NCI-H1048 (cell line): ENCODE measurements around the gene UNC13C.

Experiments used
- DNase-seq: peaks from one replicate; lab custom pipeline; 2025; lab: John Stamatoyannopoulos, UW

Gene UNC13C

DNA sequence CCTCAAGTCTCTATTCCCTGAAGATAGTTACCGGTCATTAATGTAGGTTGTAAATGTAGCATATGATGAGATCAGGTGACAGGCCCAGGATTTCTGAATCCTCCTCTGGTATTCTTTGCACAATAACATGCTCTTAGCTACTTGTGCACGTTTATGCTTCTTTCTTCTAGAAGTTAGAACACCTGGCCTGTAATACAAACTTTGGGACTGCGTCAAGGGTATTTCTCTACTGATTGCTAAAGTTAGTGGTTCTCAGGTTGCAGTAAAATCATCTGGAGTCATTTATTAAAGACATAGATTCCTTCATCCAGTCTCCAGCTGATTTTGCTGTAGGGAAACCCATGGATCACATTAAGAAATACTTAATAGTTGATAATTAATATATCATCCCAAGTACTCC is 48.0 kb downstream of the UNC13C start:
- no peak for DNase-seq

DNA sequence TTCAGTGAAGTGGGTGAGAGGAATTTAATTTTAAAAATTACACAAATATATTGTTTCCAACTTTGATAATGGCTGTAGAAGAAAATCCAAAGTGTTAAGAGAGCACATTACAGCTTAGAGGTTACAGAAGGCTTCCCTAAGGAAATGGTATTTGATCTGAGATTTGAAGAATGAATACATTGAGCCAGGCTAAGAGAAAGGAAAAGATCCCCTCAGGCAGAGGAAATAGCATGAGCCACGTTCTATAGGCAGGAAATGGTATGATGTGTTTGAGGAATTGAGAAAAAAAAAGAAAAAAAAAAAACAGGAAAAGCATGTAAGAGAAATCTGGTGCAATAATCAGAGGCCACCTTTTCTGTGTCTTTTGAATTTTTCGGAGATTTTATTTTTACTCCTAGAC is 48.6 kb downstream of the UNC13C start:
- no peak for DNase-seq

DNA sequence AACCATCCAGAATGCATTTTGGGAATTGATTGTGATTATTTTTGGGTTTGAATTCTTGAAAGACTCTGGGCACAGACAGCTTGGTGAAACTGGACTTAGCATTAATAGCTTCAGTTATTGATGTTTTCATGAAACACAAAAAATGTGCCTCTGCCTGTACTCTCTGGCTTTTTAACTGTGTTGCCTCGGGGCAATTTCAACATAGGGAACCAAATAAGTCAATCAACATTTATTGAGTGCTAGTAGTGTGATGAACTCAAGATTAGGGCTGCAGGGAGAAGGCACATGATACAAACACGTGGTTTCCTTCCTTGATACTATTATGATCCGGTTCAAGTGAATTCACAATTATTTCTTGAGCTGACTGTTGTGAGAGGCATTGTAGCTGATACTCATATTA is 50.8 kb downstream of the UNC13C start:
- no peak for DNase-seq

DNA sequence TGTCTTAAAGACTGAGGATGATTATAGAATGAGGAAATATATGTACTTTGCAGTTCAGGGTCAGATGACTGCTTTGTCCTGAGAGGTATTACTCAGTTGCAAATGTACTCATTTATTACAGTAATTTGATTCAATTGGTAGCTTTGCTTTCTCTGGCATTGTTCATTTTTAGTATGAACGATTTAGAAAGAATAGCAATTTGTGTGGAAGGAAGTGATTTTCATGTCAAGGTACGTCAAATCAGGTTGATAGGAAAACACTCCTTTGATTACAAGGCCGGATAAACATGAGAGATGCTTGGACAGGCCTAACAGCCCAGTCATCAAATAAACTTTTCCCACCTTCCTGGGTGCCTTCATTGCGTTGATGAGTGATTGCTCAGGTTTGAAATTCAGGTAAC is 53.8 kb downstream of the UNC13C start:
- no peak for DNase-seq

DNA sequence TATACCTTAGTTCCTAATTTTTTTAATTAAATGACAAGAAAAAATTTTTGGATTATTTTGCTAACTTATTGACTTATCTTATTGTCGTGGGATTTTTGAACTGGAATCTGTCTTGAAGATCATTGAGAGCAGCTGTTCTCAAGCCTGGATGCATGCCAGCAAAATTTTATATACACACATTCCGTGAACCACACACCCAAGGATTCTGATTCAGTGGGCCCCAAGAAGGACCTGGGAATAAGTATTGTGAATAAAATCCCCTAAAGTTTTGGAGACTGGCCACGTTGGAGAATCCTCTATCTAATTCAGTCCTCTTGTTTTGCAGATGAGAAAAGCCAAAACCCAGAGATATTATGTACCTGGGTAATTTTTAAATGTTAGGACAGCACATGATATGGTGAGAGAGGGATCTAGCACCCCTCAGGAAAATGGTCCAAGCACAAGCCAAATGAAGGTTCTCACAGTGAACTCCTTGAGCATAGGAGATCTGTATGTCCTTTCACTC is 55.2 kb downstream of the UNC13C start:
- DNase-seq: no peak

DNA sequence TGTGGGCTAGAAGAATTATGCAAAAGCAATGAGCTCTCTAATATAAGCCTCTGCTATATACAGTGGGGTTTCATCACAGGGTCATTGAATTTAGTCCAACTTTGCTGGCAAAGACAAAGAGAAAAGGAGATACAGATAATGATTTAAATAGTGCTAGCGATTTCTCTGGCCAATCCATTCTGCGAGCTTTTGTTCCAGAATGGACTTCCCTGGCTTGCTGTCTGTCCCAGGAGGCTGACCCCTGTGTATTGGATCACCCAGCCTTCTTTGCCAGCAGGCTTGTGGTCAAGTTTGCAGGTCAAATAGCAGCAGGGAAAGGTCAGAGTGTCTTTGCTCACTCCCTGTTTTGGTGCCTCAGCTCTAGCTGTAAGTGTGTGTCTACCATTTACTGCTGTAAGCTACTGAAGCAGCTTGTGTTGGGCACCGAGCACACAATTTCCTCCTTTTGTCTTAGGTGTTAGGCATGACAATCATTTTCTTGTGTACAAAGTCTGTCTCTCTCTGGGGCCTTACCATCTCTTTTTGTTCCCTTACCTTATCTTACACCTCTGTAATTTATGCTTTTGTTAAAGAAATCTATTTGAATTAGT is 55.7 kb downstream of the UNC13C start:
- no peak for DNase-seq

DNA sequence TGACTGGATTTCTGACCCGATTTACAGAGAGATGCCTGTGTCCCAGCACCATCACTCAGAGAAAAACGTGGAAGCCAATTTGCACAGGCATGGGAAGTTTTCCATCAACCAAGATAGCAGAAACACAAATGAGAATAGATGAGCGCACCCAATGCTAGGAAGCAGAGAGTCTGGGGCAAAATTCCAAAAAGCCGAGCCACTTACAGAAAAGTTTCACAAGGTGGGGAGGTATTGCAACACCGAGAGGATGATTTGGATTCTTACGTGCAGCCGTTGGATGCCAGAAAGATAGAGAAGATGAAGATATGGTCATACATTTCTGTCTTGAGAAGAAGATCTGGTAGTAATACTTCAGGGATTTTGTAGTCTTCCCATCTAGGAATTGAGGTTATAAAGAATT is 57.4 kb downstream of the UNC13C start:
- no peak for DNase-seq

DNA sequence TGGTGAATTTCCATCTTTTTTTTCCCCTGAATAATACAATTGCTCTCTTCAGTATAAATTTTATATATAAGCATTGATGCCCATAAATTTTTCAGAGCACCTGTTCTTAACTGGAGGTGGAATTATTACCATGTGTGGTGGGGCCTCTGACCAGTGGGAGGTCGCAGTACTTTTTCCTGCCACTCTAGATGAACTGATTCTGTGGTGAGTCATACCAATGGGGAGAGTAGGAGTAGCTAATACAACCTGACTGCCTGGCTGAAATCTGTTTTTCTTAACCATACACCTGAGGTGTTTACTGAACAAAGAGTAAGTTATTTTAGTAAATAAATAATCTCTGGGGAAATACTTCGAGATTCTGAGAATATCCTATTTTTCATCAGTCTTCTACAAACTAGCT is 67.2 kb downstream of the UNC13C start:
- no peak for DNase-seq

DNA sequence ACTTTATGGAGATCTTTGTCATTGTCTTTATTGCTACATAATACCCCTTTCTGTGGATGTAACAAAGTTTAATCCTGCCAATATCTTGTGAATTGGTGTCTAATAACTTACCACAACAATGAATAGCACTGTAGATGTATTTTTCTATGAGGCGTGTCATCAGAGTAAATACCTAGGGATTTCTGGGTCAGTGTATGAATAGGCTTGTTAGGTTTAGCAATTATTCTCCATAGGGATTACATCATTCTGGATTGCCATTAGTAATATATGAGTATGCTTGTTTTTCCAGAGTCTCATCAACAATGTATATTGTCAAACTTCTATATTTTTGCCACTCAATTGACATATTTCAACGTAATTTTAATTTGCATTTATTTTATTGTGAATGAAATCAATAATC is 67.9 kb downstream of the UNC13C start:
- DNase-seq: no peak

DNA sequence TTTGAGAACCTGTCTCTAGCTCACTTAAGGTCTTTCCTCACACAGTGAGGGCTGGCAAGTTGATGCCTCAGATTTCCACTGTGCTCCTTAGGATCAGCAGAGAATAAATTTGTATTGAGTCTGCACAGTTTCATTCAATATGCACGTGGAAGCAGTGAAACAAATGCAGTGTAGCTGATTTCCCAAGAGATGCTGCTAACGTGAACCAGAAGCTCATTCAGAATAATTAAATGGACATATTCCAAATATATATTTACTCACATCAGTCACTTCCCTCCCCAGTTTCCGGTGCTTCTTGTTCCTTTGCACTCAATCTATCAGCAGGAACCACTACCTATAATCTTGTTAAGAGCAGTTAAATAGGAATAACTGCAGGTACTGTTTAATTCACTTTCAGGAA is 86.1 kb downstream of the UNC13C start:
- no peak for DNase-seq

DNA sequence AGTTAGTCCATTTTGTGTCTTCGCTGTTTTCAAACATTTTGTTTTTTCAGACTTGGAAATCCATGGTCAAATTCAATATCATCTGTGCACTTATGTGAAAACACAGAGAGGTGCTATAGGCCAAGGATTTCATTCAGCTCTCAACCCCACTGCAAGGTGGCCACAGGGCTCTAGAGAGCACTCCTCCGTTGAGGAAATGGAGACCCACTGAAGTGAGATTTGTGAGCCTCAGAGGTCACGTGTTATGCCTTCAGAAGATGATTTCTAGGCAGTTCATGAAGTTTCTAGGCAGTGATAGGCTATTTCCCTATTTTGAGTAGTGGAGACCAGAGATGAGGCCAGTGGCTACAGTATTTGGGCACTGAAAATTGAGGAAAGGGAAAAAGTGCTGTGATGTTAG is 88.2 kb downstream of the UNC13C start:
- no peak for DNase-seq

DNA sequence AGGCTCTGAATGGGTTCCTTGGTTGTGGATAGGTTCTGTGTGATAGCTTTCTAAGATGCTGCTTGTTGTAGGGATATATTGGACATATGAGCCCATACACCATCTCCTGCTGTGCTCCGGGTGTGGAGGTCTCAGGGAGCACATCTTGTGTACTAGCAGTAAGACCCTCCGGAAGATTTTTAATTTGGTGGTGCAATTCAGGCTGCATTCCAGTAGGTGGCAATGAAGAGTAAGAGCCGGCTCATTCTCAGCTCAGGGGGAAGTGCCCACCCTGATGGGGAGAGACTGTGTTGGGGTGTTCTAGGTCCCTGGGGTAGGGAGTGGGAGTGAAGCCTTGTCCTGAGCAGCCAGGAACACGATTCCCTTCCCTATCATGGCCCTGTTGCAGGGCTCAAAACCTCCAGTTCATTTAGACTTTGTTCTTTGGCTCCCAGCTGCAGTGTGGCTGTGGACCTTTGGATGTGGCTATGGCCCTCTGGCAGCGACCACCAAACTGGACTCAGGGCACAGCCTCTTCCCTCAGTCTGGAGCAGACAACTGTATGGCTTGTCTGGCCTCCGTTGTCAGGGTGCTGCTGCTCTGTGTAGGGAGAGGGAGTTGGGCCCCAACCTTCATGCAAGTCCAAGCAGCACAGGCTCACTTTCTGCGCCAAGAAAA is 104.7 kb downstream of the UNC13C start:
- no peak for DNase-seq

DNA sequence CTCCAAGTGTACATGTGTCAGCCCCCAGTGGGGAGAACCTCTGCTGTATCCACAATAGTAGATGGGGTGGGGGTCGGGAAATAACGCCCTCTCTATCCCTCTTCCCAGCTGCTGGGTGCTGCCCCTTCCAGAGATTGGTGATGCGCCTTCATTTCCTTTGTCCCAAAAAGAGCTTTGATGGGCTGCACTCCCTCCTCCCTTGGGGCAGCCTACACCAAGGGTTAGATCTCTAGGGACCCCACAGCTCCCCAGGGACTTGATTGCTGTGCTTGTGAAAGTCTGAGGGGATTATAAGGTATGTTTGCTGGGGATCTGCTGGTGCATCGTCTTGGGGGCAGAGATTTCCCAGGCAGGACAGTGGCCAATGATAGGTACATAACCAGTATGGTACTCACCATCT is 105.3 kb downstream of the UNC13C start:
- DNase-seq: no peak

DNA sequence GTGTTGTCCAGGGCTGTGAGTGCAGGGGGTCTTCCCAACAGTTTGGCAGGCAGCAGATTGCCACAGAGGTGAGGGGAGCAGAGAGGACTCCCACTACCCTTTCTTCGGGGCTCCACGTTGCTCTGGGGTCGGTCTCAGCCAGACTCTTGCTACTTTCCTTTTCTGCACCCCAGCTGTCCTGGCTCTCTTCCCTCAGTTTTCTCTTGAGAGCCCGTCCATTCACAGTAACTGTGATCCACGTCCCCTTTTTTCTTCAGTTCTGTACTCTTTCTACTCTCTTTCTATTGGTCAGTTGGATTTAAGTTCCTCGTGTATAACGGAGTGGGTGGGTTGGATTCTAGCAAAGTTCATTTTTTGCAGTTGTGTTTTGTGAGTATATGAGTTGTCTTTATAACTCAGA is 105.8 kb downstream of the UNC13C start:
- DNase-seq: no peak

DNA sequence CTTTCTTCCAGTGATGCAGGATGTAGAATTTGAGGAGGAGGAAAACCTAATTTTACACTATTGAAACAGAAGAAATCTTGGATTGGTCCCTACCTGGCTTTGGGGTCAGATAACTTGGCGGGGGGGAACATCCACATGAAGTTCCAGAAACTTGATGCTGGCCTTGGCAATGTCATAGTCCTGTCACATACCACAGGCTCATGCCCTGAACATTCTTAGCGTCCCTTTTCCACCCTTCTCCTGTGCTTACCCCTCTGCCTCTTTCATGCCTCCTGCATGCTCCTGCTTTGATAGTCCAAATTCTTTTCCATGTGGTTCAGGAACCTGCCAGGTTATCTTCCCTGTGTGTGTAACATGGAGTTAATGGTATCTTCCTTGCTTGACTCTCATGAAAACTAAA is 110.6 kb downstream of the UNC13C start:
- no peak for DNase-seq

DNA sequence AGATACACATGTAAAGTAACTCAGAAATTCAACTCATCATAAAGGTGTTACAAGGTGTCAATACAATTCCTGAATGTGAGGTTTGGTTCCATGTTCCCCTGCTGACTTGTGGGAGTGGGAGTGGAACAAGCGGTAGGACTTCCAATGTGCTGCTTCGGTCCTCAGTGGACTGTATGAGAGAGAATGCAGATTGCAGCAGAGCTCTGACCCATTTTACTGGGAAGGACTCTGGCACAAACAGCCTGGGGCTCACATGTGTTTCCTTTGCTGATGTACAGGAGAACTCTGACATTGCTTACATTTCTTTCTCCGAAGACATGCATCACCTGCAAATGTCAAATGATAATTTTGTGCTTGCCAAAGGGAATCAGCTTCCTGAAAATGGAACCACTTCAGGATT is 111.5 kb downstream of the UNC13C start:
- no peak for DNase-seq

DNA sequence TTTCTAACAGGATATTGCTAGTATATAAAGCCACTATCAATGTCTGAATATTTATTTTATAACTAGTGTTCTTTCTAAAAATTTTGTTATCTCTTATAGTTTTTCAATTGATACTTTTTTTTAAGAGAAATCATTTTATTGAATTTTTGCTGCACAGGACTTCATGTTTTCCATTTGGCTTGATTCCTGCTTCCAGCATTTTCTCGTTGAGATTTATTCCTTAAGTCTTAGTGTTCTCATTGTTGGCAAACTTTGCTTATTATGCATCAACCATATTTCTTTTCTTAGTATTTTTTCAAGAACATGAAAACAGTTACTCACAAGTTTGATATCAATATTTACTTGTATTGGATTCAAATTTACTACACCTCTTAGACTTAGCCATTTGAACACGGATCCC is 113.4 kb downstream of the UNC13C start:
- no peak for DNase-seq

DNA sequence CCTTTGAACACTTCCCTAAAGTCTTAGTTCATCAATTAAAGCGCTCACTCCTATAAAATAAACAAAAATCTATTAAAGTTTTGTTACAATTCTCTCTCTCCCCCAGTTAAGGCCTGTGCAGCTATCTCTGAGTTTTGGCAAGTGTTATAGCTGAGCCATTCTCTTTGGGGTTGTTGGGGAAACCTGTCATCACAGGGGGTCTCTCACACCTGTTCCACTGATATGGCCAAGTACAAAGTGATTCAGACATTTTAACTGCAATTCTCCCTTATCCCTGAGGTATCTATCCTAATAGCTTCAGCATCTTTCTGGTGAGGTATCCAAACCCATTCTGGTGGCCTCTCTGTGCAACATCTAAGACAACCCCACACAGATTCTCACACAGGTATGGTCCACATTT is 116.4 kb downstream of the UNC13C start:
- no peak for DNase-seq

DNA sequence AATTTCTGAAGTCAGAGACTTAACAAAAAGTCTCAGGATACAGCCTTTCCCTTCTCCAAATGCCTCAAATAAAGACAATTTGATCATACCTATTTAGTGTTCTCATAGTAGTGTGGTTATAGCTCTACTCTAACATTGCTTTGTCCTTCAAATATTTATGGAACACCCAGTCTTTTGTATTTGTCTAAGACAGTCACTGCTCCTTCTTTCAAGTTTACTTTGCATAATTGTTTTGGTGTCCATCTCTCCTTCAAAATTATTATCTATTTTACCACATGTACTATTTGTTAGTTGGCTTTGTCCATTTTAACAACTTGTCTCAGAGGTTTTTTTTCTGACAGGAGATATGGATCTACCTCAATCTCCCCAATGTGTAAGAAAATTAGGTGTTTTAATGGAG is 118.8 kb downstream of the UNC13C start:
- DNase-seq: no peak

DNA sequence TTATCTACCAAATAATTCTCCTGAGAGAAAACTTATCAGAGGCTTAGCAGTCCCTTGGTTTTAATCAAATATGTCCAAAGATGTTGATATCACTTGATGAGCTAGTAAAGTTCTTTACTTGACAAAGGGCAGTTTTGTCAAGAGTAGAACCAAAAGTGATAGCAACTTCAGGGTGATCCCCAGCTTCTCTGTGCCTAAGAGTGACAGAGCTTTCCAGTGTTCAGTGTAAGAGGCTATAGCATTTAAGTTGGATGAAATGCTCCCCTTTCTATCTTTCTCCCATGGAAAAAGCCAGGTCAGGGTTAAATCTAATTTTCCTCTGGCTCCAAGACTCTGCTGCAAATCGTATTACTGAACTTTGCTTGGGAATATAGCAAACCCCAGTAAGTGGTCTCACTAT is 120.8 kb downstream of the UNC13C start:
- DNase-seq: no peak

DNA sequence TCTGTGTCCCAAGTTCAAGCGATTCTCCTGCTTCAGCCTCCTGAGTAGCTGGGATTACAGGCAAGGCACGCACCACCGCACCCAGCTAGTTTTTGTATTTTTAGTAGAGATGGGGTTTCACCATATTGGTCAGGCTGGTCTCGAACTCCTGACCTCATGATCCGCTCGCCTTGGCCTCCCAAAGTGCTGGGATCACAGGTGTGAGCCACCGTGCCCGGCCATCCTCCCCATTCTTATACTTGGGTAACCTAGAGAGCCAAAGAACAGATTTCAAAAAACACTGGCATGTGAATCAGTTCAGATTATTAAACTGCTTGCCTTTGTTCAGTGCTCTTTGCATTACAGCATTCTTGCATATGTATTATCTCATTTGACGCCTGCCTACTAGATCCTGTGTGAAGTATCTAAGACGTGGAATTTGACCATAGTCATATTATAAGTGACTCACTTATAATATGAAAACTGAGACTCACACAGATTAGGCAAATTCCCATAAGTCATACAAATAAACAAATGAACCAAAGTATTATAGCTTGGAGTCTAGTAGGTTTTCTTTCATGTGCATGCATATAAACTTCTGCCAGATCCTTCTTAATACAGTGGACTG is 123.5 kb downstream of the UNC13C start:
- peak; percentile 23 for DNase-seq

DNA sequence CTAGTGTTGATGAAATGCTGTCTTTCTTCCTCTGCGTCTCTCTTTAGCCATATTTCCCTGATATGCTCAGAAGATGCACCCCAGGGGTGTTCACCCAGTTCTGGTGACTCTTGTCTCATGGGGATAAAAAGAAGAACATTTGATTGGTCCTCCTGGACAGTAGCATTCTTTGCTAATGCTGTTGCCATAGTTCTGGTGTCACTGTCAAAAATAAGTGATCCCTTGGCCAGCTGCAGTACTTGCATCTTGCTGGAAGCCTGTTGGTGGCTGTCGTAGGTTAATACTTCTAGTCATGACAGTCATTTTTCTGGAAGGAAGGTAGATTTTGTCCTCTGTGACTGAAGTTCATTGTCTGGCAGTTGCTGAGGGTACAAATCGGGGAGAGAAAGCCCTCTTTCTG is 124.5 kb downstream of the UNC13C start:
- no peak for DNase-seq

DNA sequence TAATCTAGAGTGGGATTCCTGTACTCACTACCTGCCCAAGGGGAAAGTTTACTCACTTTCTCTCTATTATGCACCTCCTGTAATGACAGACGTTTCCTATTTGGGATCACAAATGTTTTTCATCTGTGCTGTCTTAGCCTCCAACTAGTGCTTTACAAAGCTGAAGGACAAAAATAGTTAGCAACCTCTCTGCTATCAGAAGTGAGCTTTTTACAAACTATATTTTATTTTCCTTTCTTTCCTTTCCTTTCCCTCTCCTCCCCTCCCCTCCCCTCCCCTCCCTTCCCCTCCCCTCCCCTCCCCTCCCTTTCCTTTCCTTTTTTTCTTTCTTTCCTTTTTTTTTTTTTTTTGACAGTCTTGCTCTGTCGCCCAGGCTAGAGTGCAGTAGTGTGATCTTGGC is 130.8 kb downstream of the UNC13C start:
- no peak for DNase-seq

DNA sequence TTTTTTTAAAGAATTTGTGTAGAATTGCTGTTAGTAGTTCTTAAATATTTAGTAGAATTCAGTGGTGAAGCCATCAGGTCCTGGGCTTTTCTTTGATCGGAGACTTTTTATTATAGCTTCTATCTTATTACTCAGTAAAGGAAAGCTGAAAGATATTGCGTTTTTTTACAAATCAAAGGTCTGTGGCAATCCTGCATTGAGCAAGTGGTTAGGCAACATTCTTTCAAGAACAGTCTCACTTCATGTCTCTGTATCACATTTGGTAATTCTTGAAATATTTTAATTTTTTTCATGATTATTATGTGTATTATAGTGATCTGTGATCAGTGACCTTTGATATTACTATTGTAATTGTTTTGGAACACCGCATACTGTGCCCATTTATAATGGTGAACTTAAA is 140.8 kb downstream of the UNC13C start:
- no peak for DNase-seq
